ENCODE data around the gene EMILIN1.

DNA sequence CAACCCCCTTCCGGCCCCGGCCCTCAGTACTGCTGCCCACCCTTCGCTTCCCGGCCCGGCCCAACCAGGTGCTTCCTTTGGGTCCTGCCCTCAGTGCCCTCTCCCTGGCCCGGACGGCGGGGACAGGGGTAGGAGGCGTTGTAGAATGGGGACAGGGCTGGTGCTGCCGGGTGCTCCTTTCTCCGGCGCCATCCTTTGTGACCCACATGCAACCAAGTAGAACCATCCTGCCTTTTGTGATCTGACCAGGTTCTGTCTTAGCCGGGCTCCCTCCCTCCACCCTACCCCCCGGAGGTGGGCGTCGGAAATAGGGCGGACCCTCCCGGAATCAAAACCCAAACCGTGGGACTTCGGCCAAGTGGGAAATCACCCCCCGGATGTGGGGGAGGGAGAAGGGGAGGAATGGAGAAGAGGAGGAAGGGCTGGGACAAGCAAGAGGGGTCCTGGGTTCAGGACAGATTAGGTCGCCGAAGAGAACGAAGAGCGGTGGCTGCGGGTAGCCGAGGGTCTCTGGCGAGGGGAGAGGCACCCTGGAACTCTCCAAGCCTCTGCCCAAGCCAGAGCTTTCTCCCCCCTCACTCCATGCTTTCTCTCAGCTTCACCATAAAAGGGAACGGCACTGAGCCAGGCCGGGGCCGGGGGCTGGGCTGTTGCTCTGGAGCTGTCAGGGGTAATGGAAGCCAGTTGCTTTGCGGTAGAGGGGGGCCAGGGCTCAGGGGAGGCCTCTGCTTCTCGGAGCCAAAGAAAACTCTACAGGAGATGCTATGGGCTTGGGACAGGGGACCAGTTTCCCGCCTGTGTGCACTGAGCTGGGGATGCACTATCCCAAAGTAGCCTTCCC is 6.2 kb upstream of the EMILIN1 start:
- TF ChIP-seq, protein P1, sequence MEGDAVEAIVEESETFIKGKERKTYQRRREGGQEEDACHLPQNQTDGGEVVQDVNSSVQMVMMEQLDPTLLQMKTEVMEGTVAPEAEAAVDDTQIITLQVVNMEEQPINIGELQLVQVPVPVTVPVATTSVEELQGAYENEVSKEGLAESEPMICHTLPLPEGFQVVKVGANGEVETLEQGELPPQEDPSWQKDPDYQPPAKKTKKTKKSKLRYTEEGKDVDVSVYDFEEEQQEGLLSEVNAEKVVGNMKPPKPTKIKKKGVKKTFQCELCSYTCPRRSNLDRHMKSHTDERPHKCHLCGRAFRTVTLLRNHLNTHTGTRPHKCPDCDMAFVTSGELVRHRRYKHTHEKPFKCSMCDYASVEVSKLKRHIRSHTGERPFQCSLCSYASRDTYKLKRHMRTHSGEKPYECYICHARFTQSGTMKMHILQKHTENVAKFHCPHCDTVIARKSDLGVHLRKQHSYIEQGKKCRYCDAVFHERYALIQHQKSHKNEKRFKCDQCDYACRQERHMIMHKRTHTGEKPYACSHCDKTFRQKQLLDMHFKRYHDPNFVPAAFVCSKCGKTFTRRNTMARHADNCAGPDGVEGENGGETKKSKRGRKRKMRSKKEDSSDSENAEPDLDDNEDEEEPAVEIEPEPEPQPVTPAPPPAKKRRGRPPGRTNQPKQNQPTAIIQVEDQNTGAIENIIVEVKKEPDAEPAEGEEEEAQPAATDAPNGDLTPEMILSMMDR (conservative IDR thresholded peaks at IDR 0.05; ENCODE audit: low read depth in 2 of 2): no peak
- no peak for TF ChIP-seq POLR2AphosphoS5 (IDR thresholded peaks at IDR 0.05; ENCODE audit: low read depth)
- no peak for TF ChIP-seq EZH2 (IDR thresholded peaks at IDR 0.05; ENCODE audit: low read depth, unreplicated experiment)
- no peak for TF ChIP-seq REST (IDR thresholded peaks at IDR 0.05; ENCODE audit: unreplicated experiment)
- TF ChIP-seq CREB1 (CRISPR knock-in tag; IDR thresholded peaks at IDR 0.05; ENCODE audit: low read depth): no peak
- TF ChIP-seq STAT1 (IDR thresholded peaks at IDR 0.05; ENCODE audit: unreplicated experiment): no peak
- TF ChIP-seq, protein P2, sequence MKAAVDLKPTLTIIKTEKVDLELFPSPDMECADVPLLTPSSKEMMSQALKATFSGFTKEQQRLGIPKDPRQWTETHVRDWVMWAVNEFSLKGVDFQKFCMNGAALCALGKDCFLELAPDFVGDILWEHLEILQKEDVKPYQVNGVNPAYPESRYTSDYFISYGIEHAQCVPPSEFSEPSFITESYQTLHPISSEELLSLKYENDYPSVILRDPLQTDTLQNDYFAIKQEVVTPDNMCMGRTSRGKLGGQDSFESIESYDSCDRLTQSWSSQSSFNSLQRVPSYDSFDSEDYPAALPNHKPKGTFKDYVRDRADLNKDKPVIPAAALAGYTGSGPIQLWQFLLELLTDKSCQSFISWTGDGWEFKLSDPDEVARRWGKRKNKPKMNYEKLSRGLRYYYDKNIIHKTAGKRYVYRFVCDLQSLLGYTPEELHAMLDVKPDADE (IDR thresholded peaks at IDR 0.05): no peak

All from GM23338 (cell line).